Upper lobe of right lung (tissue), 1 donor: ENCODE data around the gene PUS7. TPM values are rescaled to one million over a fixed set of nuclear protein-coding genes. Genes with fewer than 3 reads are reported as not detected.

ENCODE experiments used
- ATAC-seq: fragments of 200-7000 bp; cut with Tn5 transposase; one replicate; pipeline ENCODE4 v1.9.1; 2020; ENCODE audit warnings: mild to moderate bottlenecking, moderate library complexity
- DNase-seq: peaks from one replicate; pipeline ENCODE4 v3.0.0-alpha.2; 2020
- H3K27ac ChIP-seq: fragments of 200-600 bp; one replicate; pipeline ENCODE4 v1.8.0; 2022
- H3K27me3 ChIP-seq: fragments of 200-600 bp; one replicate; pipeline ENCODE4 v1.8.0; 2022; ENCODE audit warnings: mild to moderate bottlenecking
- H3K36me3 ChIP-seq: fragments of 200-600 bp; one replicate; pipeline ENCODE4 v1.8.0; 2022
- H3K4me1 ChIP-seq: fragments of 200-600 bp; one replicate; pipeline ENCODE4 v1.8.0; 2022
- H3K4me3 ChIP-seq: fragments of 200-600 bp; one replicate; pipeline ENCODE4 v1.8.0; 2022; ENCODE audit warnings: mild to moderate bottlenecking
- H3K9me3 ChIP-seq: fragments of 200-600 bp; one replicate; pipeline ENCODE4 v1.8.0; 2022
- intact Hi-C: fragments of 100-400 bp; cut with DNase I; formaldehyde crosslinking; loops from one replicate; pipeline ENCODE4 v1.11.0; 2022
- long read RNA-seq: library from polyadenylated mRNA; unstranded; transcript quantifications from one replicate; pipeline ENCODE4 v2.0.0, GENCODE V29; 2021
- total RNA-seq: library from RNA; stranded (reverse); fragmentation: NEBNext Ultra II Directional; extraction: Animal tissue kit (Norgen Biotek cat#: 25700); gene quantifications from one replicate; pipeline ENCODE4 v1.2.1, GENCODE V29; 2021
- TF ChIP-seq, protein P1 (sequence below): fragments of 200-600 bp; IDR thresholded peaks from one replicate; pipeline ENCODE4 v1.8.0; 2022; ENCODE audit warnings: antibody characterized with exemption
- donor health status: DM: no; HTN: yes; CAD: no; lungs with severe emphysema.

The PUS7 gene, protein sequence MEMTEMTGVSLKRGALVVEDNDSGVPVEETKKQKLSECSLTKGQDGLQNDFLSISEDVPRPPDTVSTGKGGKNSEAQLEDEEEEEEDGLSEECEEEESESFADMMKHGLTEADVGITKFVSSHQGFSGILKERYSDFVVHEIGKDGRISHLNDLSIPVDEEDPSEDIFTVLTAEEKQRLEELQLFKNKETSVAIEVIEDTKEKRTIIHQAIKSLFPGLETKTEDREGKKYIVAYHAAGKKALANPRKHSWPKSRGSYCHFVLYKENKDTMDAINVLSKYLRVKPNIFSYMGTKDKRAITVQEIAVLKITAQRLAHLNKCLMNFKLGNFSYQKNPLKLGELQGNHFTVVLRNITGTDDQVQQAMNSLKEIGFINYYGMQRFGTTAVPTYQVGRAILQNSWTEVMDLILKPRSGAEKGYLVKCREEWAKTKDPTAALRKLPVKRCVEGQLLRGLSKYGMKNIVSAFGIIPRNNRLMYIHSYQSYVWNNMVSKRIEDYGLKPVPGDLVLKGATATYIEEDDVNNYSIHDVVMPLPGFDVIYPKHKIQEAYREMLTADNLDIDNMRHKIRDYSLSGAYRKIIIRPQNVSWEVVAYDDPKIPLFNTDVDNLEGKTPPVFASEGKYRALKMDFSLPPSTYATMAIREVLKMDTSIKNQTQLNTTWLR
- total RNA-seq, result 10.9 TPM
- long read RNA-seq, transcript PUS7-202 (16 exons, 2,356 nt), result major isoform, 13 of 26 reads
- long read RNA-seq, partial matches to known transcripts, result 2 of 26 reads
- long read RNA-seq, other reads (novel, unspliced or antisense), result 9 of 26 reads

DNA sequence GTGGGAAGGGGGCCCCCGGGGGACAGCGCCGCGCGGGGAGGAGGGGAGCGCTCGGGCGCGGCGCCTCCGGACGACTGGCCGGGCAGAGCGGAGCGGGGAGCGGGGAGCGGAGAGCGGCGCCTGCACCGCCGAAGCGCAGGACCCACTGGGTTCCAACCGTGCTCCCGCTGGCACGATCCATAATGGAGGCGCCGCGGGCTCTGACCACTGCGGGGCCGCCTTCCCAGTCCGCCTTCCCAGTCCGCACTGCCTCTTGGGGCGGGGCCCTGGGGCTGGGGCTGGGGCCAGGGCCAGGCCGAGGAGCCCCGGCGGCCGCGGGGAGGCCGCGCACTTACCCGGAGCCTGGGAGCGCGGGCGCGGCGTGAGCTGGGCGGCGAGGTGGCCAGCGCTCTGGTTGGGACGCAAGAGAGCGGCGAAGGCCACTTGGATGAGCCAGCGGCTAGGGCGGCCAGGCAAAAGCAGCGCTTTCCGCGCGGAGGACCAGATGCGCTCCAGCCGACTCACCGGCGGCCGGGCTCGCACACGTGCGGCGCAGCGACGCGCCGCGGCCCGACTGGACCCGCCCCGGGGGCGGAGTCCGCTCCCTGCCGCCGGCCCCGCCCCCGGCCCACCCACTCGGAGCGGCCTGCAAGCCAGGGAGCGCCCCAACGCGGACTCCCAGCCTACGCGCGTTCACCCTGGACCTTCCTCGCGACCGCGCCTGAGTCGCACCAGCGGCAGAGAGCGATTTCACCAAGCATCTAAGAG lies at the start of gene PUS7:
PUS7 (minus strand) TSS at position 555 of the 747 bp plus-strand sequence. CDS start 13,759 bp downstream, outside the sequence.
- TF ChIP-seq, protein P1, sequence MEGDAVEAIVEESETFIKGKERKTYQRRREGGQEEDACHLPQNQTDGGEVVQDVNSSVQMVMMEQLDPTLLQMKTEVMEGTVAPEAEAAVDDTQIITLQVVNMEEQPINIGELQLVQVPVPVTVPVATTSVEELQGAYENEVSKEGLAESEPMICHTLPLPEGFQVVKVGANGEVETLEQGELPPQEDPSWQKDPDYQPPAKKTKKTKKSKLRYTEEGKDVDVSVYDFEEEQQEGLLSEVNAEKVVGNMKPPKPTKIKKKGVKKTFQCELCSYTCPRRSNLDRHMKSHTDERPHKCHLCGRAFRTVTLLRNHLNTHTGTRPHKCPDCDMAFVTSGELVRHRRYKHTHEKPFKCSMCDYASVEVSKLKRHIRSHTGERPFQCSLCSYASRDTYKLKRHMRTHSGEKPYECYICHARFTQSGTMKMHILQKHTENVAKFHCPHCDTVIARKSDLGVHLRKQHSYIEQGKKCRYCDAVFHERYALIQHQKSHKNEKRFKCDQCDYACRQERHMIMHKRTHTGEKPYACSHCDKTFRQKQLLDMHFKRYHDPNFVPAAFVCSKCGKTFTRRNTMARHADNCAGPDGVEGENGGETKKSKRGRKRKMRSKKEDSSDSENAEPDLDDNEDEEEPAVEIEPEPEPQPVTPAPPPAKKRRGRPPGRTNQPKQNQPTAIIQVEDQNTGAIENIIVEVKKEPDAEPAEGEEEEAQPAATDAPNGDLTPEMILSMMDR, result no peak
- intact Hi-C loops, result no loop called here
- peak; percentile 94 for DNase-seq
- Histone ChIP-seq H3K27me3 (no peaks in the 10 kb centered on the region), H3K27ac (peak within 1 kb of the TSS; percentile 92), H3K36me3 (no peaks in the 10 kb centered on the region), H3K9me3 (no peaks in the 10 kb centered on the region), H3K4me3 (peak within 1 kb of the TSS; percentile 90), H3K4me1 (peaks cover 12% of the 10 kb centered on the region)
- peak; percentile 97 for ATAC-seq

DNA sequence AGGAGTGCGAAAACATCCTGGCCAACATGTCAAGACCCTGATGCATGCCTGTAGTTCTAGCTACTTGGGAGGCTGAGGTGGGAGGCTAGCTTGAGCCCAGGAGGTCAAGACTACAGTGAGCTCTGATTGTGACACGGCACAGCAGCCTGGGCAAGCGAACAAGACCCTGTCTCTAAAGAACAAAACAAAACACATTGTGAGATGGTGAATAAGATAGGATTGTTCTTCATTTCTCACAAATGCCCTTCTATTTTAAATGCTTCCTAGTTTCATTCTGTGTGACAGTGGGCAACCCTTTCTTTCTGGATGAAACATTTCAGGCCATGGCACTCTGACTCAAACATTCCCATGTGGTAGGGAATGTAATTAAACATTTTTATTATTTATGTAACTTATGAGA lies 45.8 kb upstream of the PUS7 start:
- intact Hi-C loops, result no loop called here
- H3K36me3 ChIP-seq, result peaks cover 54% of the 10 kb centered on the region
- no peak for ATAC-seq

DNA sequence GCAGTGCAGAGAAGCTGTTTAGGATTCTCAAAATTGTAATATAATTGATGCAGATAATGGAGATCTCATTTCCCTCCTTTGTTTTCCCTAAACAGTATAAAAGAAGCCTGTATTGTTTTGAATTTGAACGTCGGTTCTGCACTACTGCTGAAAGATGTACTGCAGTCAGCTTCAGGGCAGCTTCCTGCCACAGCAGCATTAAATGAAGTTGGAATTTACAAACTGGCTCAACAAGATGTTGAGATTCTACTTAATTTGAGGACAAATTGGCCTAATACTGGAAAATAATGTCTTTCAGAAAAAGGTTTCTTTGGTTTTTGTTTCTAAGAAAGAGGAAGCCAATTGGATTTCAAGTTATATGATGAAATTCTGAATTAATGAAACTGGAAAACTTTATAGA lies 45.0 kb upstream of the PUS7 start:
- ATAC-seq (no peak), DNase-seq (no peak)
- TF ChIP-seq, protein P1, result no peak
- no peaks in the 10 kb centered on the region for H3K9me3 ChIP-seq
- H3K36me3 ChIP-seq, result peaks cover 58% of the 10 kb centered on the region
- no peaks in the 10 kb centered on the region for H3K4me1 ChIP-seq
- no peak overlapping the region for H3K4me3 ChIP-seq
- no peaks in the 10 kb centered on the region for H3K27me3 ChIP-seq
- no peak overlapping the region for H3K27ac ChIP-seq
- intact Hi-C loops, result no loop called here

More for the DNA sequence above, 45.8 kb upstream of the PUS7 start:
- Histone ChIP-seq H3K27ac (no peak overlapping the region), H3K4me1 (no peaks in the 10 kb centered on the region), H3K9me3 (no peaks in the 10 kb centered on the region), H3K27me3 (no peaks in the 10 kb centered on the region), H3K4me3 (no peak overlapping the region)
- TF ChIP-seq, protein P1, result no peak
- DNase-seq, result no peak

DNA sequence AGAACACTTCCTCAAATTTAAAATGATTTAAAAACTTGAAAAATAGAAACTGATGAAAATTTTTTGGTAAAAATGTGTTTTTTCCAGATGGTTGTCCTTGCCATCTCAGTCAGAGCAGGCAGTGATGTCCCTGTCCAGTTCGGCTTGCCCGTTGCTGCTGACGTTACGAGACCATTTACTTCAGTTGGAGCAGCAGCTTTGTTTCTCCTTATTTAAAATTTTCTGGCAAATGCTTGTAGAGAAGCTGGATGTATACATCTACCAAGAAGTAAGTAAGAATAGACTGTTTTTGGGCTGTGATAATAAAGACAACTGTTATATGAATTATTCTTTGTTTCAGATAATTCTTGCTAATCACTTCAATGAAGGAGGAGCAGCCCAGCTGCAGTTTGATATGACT lies 43.1 kb upstream of the PUS7 start:
- intact Hi-C loops, result no loop called here

DNA sequence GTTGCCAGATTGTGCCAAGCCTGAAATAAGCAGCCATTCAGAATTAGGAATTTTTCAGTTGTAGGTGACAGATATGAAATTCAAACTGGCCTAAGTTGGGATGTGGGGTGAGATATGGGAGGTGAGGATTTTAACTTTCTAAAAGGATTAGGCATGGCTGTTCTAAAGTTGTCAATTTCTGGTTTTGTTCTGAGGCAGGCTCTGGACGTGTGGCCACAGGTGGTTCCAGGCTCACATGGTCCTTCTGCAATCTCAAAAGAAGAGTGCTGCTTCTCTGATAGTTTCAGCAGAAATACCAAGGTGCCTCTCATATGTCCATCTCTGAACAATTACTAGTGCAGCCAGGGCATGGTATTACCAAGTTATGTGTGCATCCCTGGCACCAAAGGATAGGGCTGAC lies 37.9 kb upstream of the PUS7 start:
- intact Hi-C loops, result no loop called here
- DNase-seq, result no peak
- TF ChIP-seq, protein P1, result no peak
- Histone ChIP-seq H3K4me3 (no peak overlapping the region), H3K36me3 (peaks cover 88% of the 10 kb centered on the region), H3K4me1 (no peaks in the 10 kb centered on the region), H3K27me3 (no peaks in the 10 kb centered on the region), H3K27ac (no peak overlapping the region), H3K9me3 (no peaks in the 10 kb centered on the region)
- ATAC-seq, result no peak

More for the DNA sequence above, 43.1 kb upstream of the PUS7 start:
- H3K27ac ChIP-seq, result no peak overlapping the region
- ATAC-seq (no peak), DNase-seq (no peak)
- peaks cover 77% of the 10 kb centered on the region for H3K36me3 ChIP-seq
- no peaks in the 10 kb centered on the region for H3K9me3 ChIP-seq
- H3K4me1 ChIP-seq, result no peaks in the 10 kb centered on the region
- no peaks in the 10 kb centered on the region for H3K27me3 ChIP-seq
- no peak overlapping the region for H3K4me3 ChIP-seq
- TF ChIP-seq, protein P1, result no peak
